ENCODE data around the gene DNAJB8.

Gene DNAJB8

DNA sequence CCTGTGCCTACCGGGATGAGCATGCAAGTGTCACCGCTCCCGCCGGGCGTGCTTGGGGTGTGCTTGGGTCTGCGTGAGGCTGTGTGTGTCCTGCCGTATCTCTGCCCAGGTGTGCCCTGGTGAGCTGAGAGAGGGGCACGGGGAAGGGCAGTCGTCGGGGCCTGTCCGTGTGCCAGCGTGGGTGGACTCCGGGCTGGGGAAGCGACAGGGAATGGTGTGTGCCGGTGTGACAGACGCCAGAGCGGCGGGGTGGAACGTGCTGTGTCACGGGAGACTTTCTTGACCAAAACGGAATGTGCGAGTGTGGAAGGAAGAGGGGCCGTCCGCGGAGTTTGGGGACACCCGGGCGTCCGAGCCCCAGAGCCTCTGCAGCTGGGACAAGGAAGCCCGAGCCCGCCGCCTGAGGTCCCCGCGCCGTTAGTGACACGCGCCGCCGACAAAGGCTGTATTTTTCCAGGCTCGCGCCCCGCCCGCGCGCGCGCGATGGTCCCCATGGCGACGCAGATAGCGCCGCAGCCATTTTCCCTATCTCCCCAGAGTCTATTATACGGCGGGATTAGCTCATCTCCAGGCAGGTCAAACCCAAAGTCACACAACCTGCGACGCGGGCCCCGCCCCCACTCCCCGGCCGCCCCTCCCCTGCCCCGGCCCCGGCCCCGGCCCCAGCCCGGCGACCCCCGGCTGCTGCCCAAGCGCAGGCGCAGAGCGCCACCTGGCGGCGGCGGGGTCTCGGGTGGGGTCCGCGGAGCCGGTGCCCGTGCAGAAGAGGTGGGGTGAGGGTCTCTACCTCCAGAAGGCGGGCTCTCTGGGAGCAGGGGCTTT, 30.8 kb upstream of the DNAJB8 start:
- Mint-ChIP-seq H3K4me1 (peaks cover 14% of the 10 kb centered on the region), H3K9me3 (no peaks in the 10 kb centered on the region), H3K27ac (no peak overlapping the region), H3K27me3 (peaks cover 74% of the 10 kb centered on the region), H3K4me3 (peak overlapping the region; percentile 81 to 87)
- DNase-seq (peak; percentile 66 to 74), ATAC-seq (peak; percentile 72)

DNA sequence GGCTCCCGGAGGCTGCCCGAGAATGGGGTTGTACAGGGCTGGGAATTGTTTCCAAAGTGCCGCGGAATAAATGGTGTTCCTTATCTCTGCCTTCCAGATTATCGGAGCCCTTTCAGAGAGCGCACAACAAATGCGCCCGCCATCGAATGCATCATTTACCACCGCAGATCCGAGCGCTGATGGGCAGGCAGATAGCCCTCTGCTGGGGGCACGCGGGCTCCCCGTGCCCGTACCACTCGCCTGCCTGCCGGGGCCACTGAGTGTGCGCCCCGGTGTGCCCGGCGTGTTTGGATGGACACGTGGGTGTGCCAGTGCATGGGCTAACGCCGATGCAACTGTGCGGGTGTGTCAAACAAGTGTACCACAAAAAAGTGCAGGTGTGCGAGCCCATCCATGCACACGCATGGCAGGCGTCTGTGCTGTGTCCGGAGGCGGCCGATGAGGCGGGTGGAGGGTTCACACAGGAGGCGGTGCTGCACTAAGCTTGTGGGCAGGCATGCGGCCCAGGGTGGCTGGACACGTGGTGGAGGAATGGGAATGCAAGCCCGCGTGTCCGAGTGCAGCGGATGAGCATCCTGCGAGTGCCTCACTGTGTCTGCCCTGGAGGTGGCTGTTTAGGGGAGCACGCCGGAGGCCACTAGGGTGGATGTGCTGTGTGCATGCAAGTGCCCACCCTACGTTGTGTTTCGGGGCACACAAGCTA, 30.1 kb upstream of the DNAJB8 start:
- DNase-seq (no peak), ATAC-seq (no peak)
- Mint-ChIP-seq H3K4me1 (peaks cover 22% of the 10 kb centered on the region), H3K27ac (no peak overlapping the region), H3K4me3 (peak overlapping the region; percentile 81 to 87), H3K9me3 (no peaks in the 10 kb centered on the region), H3K27me3 (peaks cover 76% of the 10 kb centered on the region)

DNA sequence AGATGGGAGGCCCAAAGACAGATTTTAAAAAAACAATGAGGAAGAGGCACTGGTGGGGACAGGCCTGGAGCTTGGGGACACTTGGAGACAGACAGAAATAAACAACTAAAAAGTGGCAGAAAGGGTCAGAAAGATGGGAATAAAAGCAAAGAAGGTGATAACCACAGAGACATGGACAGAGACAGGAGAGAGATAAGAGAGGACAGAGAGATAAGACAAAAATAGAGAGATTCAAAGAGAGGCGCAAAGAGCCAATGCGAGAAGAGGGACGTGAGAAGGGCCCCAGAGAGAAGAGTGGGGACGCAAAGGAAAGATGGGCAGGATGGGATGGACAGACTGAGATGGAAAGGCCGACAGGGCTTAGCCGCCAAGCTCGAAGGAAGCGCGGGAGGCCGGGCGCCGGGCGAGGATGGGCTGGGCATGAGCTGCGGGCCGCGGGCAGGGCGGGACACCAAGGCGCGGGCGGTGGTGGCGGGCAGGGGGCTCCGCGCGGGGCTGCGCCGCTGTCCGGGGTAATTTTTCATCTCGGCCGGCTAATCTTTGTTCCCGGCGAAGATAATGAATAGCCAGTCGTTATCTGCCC, 29.4 kb upstream of the DNAJB8 start:
- DNase-seq = no peak
- Mint-ChIP-seq H3K9me3 (no peaks in the 10 kb centered on the region), H3K27me3 (peaks cover 82% of the 10 kb centered on the region), H3K4me1 (peaks cover 23% of the 10 kb centered on the region), H3K4me3 (peak overlapping the region; percentile 1 to 30), H3K27ac (no peak overlapping the region)
- no peak for ATAC-seq

DNA sequence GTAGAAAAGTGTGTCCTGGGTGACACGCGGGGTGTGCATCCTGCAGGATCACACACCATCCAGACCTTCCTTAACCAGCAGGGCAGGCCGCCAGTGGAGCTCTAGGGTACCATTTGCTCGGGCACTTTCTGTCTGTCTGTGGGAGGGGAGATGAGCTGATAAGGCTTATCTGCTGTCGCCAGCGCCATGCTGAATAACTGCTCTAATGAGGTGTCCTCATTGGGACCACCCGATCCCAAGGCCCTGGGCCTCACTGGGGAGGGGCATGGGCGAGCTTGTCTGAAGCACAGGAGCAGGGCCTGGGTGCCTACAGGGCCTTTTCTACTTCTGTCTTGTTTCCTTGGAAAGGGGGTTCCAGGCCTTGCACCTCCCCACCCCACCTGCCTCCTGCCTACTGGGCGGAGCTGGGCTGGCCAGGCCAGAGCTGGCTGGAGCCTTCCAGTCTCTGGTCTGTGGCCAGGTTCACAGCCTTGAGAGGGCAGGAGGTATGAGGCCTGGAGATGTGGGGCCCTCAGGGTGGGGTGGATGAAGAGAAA, 28.8 kb upstream of the DNAJB8 start:
- ATAC-seq = no peak
- peaks cover 87% of the 10 kb centered on the region for H3K27me3 Mint-ChIP-seq
- H3K27ac Mint-ChIP-seq = no peak overlapping the region
- peaks cover 27% of the 10 kb centered on the region for H3K4me1 Mint-ChIP-seq
- peak overlapping the region in 1 of 2 donors; percentile 30 for H3K4me3 Mint-ChIP-seq
- no peaks in the 10 kb centered on the region for H3K9me3 Mint-ChIP-seq
- no peak for DNase-seq

DNA sequence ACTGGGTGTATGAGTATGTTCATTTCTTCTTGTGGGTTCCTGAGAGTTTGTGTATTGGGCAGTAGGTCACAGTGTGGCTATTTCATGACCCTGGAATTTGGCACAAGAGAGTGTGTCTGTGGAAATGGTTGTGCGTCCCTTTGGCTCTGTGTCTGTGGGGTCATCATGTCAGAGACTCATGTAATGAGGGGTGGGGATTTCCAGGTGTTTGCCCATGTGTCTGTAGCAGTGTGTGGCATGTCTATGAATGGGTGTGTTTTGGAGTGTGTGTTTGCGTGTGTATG, 27.6 kb upstream of the DNAJB8 start:
- DNase-seq (no peak), ATAC-seq (no peak)
- H3K27me3 Mint-ChIP-seq = peaks cover 89% of the 10 kb centered on the region
- H3K9me3 Mint-ChIP-seq = no peaks in the 10 kb centered on the region
- H3K4me3 Mint-ChIP-seq = no peak overlapping the region
- H3K27ac Mint-ChIP-seq = no peak overlapping the region
- H3K4me1 Mint-ChIP-seq = peaks cover 38% of the 10 kb centered on the region

DNA sequence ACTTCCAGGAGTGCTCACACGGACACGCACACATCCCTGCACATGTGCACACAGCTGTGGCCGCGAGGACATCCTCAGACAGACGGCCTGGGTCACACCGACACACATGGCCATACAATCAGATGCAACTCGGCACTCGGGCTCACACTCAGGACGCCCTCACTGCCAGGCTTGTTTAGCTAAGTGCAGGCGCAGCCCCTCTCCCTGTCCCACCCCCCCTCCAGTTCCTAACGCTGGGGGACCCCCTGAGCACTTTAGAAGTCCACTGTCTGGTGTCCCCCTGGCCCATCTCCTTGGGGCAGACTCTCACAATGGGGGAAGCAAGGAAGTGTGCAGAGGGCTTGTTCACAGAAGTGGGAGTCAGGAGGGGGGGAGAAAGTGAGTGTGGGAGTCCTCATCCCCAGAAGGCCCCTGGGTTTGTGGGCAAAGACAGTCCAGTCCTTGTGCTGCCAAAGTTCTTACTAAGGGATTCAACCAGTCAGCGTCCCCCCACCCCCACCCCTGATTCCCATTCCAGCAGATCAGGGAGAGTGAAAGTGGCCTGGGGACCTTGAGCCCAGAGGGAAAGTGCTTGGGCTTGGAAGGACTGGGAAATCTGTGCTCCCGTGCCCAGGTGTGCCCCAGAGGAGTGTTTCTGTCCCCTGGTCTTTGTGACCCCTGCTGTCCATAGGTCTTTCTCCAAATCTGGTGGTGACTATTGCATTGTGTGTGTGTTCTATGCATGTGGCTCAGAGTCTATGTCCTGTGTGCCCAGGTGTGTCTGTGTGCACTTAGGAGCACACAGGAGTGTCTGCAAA, 27.1 kb upstream of the DNAJB8 start:
- no peak overlapping the region for H3K27ac Mint-ChIP-seq
- peak overlapping the region; percentile 30 to 66 for H3K4me3 Mint-ChIP-seq
- DNase-seq = no peak
- no peaks in the 10 kb centered on the region for H3K9me3 Mint-ChIP-seq
- no peak for ATAC-seq
- H3K4me1 Mint-ChIP-seq = peaks cover 40% of the 10 kb centered on the region
- H3K27me3 Mint-ChIP-seq = peaks cover 91% of the 10 kb centered on the region

DNA sequence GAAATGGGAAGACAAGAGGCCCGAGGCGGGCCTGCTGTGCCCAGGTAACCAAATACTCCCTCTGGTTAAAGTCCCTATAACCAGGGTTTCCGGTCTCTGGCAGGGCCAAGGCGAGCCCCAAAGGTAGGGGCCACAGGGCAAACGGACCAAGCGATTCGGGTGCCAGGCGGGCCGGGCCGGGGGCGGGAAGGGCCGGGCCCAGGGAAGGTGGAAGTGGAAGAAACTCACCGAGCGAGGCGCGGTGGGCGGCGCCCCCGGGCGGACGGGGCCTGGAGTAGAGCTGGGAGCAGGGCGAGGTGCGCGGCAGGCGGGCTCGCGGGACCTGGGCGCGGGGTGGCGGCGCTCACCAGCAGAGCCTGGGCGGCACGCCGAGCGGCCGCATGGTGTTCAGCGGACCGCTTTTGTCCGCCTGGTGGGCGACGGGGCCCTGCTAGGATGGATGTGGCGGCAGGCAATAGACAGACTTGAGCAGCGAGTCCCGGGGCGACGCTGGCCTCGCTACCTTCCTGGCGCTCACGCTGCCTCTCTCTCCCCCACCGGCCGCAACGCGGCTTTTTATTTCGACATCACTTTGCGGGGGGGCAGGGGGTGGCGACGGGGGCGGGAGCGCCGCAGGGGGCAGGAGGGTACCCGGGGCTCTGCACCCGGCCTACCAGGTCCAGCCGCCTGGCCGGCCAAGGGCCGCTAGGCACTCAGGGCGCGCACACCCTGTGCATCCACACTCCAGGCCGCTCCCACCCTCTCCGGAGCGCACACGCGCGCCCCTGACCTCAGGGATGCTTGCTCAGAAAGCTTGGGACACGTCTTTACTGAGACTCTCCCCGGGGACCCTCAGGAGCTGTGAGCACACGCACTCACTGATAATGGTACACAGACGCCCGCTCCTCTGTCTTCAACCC, 26.2 kb upstream of the DNAJB8 start, which contains the start of gene GATA2:
Gene GATA2 (minus strand): TSS at position 531 of the 899 bp plus-strand sequence. CDS start 6,170 bp downstream, outside the sequence.
- ATAC-seq = peak; percentile 42
- Mint-ChIP-seq H3K27me3 (peaks cover 93% of the 10 kb centered on the region), H3K4me3 (peak within 1 kb of the TSS; percentile 51 to 66), H3K9me3 (no peaks in the 10 kb centered on the region), H3K27ac (no peak within 1 kb of the TSS), H3K4me1 (peaks cover 49% of the 10 kb centered on the region)
- peak; percentile 46 to 47 for DNase-seq

DNA sequence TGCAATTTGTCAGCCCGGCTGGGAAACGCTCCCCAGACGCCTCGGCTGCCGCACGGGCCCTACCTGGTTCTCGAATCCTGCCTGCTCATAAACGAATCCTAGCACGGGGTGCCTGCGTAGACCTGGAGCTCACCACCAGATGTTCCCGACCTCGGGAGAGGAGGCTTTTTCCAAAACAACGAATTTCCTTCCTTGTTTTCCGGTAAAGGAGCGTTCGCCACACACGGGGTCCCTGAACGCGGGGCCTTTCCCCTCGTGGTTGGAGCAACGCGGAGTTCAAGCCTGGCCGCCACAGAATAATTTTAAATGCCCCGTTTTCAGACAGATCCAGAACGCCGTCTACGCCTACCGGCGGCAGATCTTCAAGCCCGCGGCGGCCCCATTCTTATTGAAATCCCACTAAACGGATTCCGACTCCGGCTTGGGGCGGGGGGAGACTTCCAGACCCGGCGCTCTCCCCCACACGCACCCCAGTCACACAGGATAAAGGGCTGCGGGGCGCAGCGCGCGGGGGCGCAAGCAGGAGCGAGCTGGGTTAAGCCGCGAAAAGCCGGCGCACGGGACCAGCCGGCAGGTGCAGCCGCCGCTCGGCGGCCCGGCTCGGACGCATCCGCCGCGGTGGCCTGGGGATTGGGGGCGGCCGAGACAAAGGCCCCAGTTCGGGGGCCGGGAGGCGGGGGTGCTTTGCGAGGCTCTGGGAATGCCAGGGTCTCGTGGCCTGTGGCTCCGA, 25.4 kb upstream of the DNAJB8 start:
- Mint-ChIP-seq H3K4me1 (peaks cover 52% of the 10 kb centered on the region), H3K27me3 (peaks cover 96% of the 10 kb centered on the region), H3K27ac (no peak overlapping the region), H3K4me3 (peak overlapping the region; percentile 49 to 51), H3K9me3 (no peaks in the 10 kb centered on the region)
- DNase-seq (peak in 1 of 2 donors; percentile 53), ATAC-seq (no peak)

DNA sequence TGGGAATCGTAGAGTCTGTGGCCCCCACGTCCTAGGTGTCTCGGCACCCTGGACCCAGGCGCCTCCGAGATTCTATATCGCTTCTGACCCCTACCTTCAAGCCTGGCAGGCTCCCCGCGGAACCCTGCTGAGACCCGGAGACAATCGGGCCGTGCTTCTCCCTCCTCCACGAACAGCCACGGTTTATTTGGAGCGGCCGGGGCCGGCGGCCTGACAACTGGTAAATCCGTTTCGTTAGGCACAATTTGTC, 24.9 kb upstream of the DNAJB8 start:
- peak in 1 of 2 donors; percentile 30 for DNase-seq
- Mint-ChIP-seq H3K27me3 (peaks cover 96% of the 10 kb centered on the region), H3K4me1 (peaks cover 55% of the 10 kb centered on the region), H3K27ac (no peak overlapping the region), H3K9me3 (no peaks in the 10 kb centered on the region), H3K4me3 (peak overlapping the region; percentile 49 to 51)
- no peak for ATAC-seq

DNA sequence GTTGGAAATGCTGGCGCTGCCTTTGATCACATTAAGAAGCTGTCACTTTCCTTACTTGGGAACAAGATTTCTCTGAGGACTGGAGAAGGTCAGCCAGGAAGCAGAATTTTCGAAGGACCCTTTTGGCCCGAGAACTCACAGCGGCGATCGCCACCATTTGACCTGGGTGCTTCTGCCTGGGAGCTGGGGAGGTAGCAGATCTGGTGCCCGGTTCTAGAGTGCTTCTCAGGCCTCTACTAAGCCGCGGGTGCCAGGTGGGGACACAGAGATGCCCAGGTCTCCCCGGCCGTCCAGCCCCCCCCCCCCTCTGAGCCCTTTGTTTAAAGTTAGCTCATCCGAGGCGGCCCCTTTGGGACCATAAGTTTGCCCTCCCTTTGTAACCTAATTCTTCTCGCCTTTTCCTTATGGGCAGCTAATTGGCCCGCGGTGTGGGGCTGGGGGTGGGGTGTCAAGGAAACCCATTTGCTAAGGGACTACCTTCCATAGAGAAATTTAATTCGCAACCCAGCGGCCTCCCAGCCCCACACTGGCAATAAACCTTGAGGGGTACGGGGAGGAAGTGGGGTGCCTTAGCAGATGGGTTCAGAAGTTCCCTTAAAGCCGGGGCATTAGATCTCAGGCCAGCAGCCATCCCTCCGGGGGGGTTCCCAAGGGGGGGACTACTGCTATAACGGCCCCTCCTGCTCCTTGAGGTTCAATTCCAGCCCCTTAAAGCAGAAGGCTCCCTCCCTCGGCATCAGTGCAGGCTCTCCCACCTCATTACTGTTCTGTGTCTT, 24.4 kb upstream of the DNAJB8 start:
- Mint-ChIP-seq H3K27me3 (peaks cover 96% of the 10 kb centered on the region), H3K4me3 (no peak overlapping the region), H3K9me3 (no peaks in the 10 kb centered on the region), H3K4me1 (peaks cover 60% of the 10 kb centered on the region), H3K27ac (no peak overlapping the region)
- no peak for DNase-seq
- ATAC-seq = no peak

DNA sequence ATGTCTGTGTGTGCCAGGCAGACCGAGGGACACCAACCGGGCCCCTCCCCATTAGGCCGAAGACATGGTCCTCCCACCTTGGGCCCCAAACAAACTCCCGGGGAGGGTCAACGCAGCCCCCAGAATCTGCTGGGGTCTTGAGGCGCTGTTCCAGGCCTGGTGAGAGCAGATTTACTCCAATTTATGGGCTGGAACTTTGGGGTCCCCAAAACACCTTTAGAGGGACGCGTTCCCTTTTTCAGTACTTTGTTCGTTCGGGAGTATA, 23.9 kb upstream of the DNAJB8 start:
- ATAC-seq (no peak), DNase-seq (no peak)
- H3K27me3 Mint-ChIP-seq = peaks cover 96% of the 10 kb centered on the region
- no peaks in the 10 kb centered on the region for H3K9me3 Mint-ChIP-seq
- H3K27ac Mint-ChIP-seq = no peak overlapping the region
- H3K4me1 Mint-ChIP-seq = peaks cover 63% of the 10 kb centered on the region
- no peak overlapping the region for H3K4me3 Mint-ChIP-seq

DNA sequence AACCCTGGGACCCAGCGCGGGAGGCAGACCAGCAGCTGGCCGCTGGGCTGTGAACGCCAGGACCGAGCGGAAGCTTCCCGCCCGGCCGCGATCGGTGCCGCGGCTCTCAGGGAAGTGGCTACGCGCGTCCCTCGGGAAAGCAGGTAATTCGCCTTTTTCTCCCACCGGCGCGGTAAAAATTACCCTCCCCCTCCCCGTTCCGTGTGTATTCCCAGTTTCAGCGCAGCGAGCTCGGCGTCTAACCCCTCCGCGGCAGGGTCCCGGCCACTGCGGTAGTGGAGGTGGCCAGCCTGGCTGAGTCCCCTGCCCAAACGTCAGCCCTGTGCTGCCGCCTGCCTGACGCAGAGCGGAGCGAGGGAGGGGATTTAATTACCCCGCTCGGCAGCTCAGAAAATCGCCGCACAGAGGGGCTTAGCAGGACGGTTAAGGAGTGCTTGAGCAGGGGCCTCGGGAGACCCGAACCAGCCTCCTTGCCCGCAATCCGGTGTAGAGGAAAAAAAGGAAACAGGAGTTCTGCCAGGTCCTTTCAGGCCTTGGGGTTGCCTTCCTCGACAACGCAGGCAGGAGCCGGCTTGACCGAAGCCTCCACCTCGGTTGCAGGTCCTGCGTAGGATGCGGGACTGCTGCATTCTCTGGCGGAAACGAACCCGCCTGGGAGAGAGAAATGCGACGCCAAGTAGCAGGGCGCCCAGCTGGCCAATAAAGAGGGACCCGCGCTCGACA, 23.4 kb upstream of the DNAJB8 start:
- peaks cover 63% of the 10 kb centered on the region for H3K4me1 Mint-ChIP-seq
- peaks cover 96% of the 10 kb centered on the region for H3K27me3 Mint-ChIP-seq
- peak overlapping the region; percentile 73 to 84 for H3K4me3 Mint-ChIP-seq
- DNase-seq = peak in 1 of 2 donors; percentile 39
- no peak for ATAC-seq
- no peaks in the 10 kb centered on the region for H3K9me3 Mint-ChIP-seq
- H3K27ac Mint-ChIP-seq = no peak overlapping the region

DNA sequence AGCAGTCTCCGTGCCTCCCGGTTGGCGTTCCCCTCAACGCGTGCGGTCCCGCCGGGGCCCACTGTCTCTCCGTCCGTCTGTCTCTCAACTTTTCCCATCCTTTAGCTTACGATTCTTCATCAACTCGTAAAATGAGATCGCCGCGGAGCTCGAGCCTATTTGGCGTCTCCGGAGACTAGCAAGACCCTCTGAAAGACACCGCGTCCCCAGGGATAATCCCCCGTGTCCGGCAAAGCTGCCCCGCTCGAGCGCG, 22.9 kb upstream of the DNAJB8 start:
- Mint-ChIP-seq H3K27me3 (peaks cover 96% of the 10 kb centered on the region), H3K4me3 (peak overlapping the region; percentile 73 to 84), H3K4me1 (peaks cover 66% of the 10 kb centered on the region), H3K9me3 (no peaks in the 10 kb centered on the region), H3K27ac (no peak overlapping the region)
- peak in 1 of 2 donors; percentile 24 for DNase-seq
- ATAC-seq = no peak
